ENCODE data around the gene RARRES1.

Gene RARRES1

DNA sequence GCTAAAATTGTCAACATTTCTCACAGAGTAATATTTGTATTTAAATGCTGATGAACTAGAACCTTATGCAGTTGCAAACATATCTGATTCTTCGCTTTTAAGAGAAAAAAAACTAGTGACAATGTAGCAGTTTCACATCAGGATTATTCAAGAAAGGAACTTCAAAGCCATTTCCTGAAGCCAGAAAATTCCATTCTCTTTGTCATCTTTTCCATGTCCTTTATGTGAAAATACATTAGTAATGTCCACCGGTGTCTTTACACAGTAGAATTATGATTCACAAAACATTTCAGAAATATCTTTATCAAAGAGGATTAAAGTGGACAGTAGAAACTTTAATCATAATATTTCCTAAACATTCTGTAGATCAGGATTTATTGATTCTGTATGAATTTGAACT, 47.1 kb downstream of the RARRES1 start:
- DNase-seq (ENCODE audit: low spot score): no peak

DNA sequence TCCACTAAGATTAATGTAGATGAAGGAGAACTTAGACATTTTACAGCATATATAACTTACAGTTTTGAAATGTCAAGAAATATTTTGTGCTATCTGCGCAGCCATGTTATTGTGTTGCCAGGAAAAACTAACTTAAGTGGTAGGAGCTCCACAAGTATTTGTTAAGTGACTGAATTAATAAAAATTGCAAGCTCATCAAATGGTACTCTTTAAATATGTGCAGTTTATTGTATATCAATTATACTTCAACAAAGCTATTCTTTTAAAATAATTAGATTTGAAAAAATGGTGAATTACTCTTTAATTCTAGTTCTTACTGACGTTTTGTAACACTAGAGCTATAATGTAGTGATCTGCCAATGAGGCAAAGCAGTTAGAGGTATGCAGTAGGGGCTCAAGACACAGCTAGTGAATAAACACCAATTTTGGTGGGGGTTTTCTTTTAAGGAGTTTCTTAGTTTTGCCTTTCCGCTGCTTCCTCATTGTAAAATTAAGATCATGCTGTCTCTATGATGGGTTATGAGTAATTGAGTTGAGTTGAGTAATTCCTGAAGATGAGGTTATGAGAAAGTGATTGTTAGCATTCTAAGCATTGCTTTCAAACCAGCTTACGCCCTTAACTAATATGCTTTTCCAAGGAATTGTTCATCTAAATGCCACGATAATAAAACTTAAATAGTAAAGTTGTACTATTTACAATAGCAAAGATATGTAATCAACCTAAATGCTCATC, 48.9 kb downstream of the RARRES1 start:
- DNase-seq (ENCODE audit: low spot score): no peak

DNA sequence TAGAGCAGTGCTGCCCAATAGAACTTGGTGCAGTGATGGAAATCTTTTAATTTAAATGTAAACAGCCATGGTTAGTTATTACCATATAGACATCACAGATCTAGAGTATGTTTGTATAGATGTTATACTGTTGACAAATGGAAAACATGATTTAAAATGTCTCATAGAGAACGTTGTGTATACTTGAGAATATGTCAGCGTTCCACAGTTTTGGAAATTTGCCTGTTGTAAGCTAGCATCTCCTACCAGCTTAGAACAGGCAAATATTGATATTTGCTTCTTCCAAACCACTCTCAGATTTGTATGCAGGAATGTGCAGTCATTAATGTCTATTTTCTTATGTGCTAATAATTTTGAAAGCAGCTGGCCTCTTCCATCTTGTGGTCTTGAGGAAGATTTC, 51.4 kb downstream of the RARRES1 start:
- DNase-seq (ENCODE audit: low spot score): no peak

DNA sequence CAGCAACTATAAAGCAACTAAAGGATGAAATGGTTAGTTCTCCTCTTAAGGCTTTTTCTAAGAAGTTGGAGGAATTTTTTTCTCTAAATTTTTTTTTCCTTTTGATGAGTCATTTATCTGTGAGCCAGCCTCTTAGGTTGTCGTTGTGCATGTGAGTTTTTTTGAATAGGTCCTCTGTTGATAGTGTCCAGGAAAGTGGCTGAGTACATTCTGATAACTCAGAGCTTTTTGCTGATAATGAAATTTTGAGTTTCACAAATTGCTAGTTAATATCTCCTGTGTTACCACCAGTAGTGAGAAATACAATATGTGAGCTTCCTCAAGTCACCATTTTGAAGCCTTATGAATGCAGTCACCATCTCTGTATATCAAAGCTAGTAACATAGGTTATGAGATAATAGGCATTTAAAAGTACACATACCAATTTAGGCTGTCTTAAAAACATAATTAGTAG, 52.7 kb downstream of the RARRES1 start:
- peak; percentile 77 for DNase-seq (ENCODE audit: low spot score)

DNA sequence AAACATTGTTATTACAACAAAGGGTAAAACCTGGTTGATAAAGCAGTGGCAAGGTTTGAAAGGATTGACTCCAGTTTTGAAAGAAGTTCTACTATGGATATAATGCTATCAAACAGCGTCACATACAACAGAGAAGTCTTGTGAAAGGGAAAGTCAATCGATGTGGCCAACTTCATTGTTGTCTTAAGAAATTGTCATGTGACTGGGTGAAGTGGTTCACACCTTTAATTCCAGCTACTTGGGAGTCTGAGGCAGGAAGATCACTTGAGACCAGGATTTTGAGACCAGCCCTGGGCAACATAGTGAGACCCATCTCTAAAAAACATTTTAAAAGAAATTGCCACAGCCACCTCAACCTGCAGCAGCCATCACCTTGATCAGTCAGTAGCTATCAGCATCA, 53.6 kb downstream of the RARRES1 start:
- DNase-seq (ENCODE audit: low spot score): no peak

DNA sequence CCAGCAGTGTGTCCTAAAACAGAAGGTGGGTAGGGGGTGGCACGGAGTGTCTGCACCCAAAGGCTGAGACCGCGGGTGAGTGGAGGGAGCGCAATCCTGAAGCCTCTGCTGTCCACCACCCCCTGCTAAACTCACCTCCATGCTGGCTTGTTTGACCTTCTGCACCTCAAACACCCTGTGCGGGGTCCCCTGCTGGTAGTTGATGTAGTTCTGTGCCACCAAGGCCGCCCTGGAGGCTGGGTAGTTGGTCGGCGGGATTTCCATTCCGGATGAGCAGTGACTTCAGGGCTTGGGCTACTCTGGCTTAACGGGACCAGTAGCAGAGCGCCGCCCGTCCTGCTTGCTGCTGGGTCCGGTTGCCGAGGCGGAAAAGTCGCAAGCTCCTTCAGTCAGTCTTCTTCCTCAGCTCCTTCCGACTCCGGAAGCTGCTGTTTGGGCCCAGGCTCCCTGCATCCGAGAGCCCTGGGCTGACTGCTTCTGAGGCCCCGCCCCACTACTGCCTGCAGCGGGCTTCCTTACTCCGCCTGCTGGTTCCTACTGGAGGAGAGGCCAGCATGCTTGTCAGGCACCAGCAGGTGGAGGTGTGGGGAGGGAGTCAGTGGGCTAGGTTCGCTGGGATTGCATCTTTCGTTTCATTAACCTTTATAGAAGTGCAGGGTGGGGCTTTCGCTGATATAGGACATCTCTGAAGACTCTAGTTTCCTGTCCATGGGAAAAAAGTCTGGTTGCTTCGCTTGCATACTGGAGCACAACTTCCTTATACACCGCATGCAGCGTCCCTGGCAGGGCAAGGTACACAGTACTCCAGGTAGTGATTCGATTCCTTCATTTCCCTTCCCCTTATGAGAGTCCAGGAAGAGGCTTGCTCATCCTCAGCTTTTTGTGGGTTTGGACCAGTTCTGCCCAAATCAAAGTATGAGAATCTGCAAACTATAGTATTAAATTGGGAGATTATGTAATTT, 59.8 kb downstream of the RARRES1 start, which contains the start of gene LXN:
LXN (minus strand) TSS at position 434 of the 962 bp plus-strand sequence; CDS start at position 264, 170 bp downstream.
- peak; percentile 92 for DNase-seq (ENCODE audit: low spot score)

DNA sequence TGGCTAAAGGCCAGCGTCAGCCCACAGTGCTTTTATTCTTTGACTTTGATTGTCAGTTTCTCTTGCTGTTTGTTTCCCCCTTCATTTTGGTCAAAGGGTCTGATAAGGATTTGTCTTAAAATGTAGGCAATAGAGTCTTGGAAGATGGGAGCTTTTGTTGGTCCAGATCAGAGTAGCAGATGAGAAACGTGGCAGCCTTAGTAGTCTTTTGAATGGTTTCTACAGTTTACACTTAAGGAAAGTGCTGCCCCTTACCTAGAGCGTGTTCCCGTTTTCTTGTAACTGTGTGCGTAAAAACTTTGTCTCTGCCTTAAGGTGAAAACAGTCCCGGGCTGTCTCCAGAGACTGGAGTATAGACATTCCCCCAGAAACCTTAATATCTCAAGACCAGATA, 60.4 kb downstream of the RARRES1 start:
- DNase-seq (ENCODE audit: low spot score): no peak

DNA sequence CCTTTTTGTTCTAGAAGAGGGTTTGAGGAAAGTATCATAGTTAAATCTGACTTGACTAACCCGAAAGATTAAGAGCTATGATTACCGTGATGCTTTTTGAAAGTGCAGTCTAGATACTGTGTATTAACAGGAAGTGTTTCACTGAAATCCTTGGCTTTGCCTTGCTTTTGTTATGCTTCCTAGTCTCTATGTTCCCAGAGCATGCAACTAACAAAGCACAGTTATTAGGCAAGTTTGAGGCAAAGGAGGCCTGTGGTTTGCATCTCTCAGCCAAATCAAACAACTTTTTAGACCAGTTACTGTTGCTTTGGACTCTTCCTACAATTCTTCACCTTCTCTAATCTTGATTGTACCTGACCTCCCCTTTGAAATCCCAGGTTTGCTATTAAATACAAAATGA, 63.8 kb downstream of the RARRES1 start:
- DNase-seq (ENCODE audit: low spot score): no peak

DNA sequence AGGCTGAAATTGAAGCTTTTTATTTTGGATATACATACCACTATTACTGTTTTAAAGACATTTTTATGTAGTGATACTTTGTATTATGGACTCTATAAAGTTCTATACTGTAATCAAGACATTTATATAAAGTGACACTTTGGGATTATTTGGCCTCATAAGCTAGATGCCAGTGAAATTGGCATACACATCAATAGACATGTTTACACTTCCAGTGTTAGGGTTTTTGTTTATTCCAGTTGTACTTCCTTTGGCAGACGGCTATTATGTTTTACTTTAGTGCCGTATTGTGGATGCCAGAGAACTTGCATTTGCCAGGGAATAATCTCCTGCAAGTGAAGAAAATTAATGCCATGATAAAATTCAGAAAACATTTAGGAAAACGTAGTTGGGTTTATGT, 65.8 kb downstream of the RARRES1 start:
- DNase-seq (ENCODE audit: low spot score): no peak

DNA sequence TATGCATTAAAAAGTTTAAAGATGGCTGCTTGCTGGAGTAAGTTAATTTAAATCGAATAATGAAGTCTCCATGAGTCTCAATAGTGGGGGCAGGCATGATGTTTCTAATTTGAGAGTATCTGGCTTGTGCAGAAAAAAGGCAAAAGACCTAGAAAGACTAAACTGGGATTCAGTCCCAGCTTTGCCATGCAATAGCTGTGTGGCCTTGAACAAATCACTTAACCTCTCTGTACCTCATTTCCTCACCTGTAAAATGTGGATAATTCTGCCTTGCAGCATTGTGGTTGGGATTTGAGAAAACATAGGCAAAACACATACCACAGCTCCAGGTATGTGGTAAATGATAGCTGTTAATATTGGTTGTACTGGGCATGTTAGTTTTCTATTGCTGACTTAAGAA, 68.4 kb downstream of the RARRES1 start:
- DNase-seq (ENCODE audit: low spot score): no peak

DNA sequence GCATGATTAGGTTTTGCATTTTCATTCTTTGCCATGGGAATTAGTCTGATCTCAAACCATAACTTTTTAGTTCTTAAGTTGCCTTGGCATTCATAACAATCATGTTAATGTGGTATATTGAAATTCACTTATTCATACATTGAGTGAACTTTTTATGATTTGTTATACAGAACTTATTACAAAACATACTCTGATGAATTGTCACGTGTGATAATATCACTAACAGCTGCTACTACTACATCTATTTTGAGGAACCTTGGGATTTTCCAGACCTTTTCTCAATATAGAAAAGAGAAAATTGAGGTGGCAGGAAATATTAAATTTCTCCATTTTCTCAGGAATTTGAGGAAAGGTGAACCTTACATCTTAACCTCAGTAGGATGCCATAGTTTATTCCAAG, 69.0 kb downstream of the RARRES1 start:
- DNase-seq (ENCODE audit: low spot score): no peak

DNA sequence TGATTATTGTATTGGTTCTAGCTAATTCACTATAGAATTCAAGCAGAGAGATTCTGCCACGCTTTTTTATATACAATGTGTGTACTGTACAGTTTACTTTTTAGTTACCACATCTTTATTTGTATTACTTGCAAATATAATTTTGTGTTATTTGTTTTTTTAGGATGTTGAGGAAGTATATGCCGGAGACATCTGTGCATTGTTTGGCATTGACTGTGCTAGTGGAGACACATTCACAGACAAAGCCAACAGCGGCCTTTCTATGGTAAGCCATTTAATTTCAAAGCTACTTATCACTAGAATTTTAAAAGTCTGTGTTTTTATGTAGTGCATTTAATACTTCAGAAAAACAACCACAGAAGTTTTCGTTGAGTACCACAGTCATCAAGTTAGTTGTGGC, 71.5 kb downstream of the RARRES1 start:
- no peak for DNase-seq (ENCODE audit: low spot score)

DNA sequence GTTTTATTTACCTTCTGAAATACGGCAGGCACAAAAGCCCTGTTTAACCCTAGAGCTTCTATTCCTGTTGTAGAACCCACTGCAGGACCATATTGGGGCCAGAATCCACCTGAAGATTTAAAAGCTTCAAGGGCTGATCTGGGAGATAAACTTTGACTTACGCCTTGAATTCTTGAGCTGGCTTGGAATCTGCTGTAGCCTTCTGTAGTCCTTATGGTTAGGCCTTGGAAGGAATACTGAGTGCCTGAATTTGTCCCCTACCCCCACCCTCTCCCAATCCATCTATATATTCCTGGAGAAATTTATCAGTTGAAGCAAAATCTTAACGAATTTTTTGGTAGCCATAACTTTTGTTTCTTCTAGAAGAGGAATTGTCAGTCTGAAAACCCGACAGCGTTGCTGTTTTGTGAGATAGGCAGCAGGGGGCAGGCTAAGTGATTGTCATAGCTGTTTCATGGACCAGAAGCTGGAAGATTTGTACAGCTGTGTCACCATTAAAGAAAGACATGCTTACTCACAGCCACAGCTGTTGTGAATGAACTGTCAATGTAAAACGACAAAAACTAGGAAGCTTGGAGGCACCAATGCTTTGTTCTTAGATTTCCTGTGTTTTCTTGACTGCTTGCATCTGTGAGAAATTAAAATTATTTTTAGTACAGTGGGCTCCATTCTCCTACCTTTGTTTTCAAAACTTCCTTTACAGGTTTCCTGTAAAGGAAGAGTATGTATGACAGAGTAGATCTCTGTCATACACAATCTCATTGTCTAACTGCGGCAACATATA, 72.6 kb downstream of the RARRES1 start:
- DNase-seq (ENCODE audit: low spot score): peak; percentile 84

DNA sequence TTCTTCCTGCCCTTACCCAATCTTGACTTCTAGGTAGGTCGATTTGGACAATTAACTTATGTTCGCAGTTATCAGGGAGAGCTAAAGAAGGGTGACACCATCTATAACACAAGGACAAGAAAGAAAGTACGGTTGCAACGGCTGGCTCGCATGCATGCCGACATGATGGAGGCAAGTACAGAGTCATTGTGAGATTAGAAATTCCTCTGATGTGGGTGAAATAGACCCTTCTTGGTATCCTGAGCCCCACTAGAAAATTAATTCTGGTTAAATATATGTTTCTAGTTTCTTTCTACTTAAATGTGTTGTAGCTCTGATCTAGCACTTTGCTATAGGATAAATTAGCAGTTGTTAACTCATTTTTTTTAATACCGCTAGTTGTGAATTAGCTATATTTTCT, 73.4 kb downstream of the RARRES1 start:
- no peak for DNase-seq (ENCODE audit: low spot score)

DNA sequence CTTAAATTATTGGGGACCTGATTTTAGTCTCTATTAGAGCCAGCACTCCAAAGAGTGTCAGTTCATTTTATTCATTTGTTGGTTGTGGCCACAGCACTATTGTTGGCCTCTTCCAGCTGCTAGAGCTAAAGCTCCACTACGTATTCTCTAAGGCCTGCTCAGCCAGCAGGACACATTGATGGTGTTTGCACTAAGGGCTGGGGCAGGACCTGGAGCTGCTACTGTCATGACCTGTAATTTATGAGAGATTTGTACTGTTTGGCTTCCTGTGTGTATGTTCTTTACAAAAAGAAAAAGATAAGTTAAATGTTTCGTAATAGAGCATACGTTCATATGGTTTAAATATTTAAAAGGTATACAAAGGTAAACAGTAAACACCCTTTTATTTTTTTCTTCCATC, 79.8 kb downstream of the RARRES1 start:
- DNase-seq (ENCODE audit: low spot score): no peak

DNA sequence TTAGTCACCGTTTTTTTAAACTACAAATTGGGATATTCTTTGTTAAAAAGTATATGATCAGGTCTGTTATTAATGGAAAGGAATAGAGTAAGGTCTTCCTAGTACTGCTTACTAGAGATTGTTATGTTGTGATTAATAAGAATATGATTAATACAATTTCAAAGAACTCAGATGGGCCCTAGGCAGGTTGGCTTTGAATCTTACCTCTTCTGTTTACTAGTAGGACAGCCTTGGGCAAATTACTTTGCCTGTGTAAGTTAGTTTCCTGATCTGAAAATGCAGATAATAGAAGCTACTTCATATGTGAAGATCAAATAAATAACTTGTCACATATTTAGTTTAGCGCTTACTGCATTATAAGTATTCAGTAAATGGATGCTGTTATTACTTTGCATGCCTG, 81.1 kb downstream of the RARRES1 start:
- no peak for DNase-seq (ENCODE audit: low spot score)

DNA sequence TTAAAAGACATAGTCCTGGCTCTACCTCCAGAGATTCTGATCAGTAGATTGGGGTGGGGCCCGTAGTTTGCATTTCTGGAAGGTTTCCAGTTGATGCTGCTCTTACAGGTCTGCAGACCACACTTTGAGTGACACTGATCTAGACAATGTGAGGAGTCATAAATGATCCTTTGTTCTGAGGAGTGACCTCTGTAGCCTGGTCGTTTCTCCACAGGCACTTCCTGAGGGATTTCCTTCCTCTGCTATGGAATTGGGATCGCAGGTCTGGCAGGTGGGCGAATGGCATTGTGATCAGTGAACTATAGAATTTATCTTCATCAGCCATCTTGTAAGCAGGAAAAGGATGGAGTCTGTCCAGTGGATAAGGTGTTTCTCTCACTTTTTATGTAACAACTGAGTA, 82.5 kb downstream of the RARRES1 start:
- DNase-seq (ENCODE audit: low spot score): no peak

Measured in hematopoietic multipotent progenitor cell treated with erythropoietin and hydrocortisone succinate and interleukin-3 and kit ligand, for 17 days (in vitro differentiated cells).